Liver (tissue), 3 donors: ENCODE data around the gene ABHD17C.

ENCODE experiments used
- CTCF ChIP-seq: fragments of 150-350 bp; IDR thresholded peaks from 2 replicates; pipeline ENCODE4 v1.5.1; 2017; ENCODE audit warnings: improper control_type of control experiment, low read depth, low read length; ENCODE audit not compliant: missing input control
- FOXA1 ChIP-seq: IDR thresholded peaks from 2 replicates; pipeline ENCODE4 v1.6.1; 2016; ENCODE audit warnings: antibody characterized with exemption
- GABPA ChIP-seq, 2 donors: IDR thresholded peaks in 1 of 2; conservative IDR thresholded peaks in 1 of 2; 2 replicates each; pipeline ENCODE4 v1.6.1; 2016; ENCODE audit warnings: antibody characterized with exemption in 2 of 2, mild to moderate bottlenecking in 1 of 2, moderate library complexity in 1 of 2
- JUND ChIP-seq, 2 donors: IDR thresholded peaks; 2 replicates each; pipeline ENCODE4 v1.6.1; 2016; ENCODE audit warnings: antibody characterized with exemption in 2 of 2
- MAX ChIP-seq: IDR thresholded peaks from 2 replicates; pipeline ENCODE4 v1.6.1; 2016; ENCODE audit warnings: antibody characterized with exemption
- RAD21 ChIP-seq, 2 donors: IDR thresholded peaks; 2 replicates each; pipeline ENCODE4 v1.6.1; 2016; ENCODE audit warnings: antibody characterized with exemption in 2 of 2, mild to moderate bottlenecking in 2 of 2
- SP1 ChIP-seq: IDR thresholded peaks from 2 replicates; pipeline ENCODE4 v1.6.1; 2018; ENCODE audit warnings: antibody characterized with exemption, mild to moderate bottlenecking
- TAF1 ChIP-seq: conservative IDR thresholded peaks from 2 replicates; pipeline ENCODE4 v1.6.1; 2016; ENCODE audit warnings: antibody characterized with exemption, mild to moderate bottlenecking
- YY1 ChIP-seq: IDR thresholded peaks from 2 replicates; pipeline ENCODE4 v1.6.1; 2016; ENCODE audit warnings: antibody characterized with exemption, mild to moderate bottlenecking
- TF ChIP-seq, protein P1 (sequence below): IDR thresholded peaks from 2 replicates; pipeline ENCODE4 v1.6.1; 2016; ENCODE audit warnings: antibody characterized with exemption, mild to moderate bottlenecking
- TF ChIP-seq, protein P2 (sequence below): IDR thresholded peaks from 2 replicates; pipeline ENCODE4 v1.6.1; 2016; ENCODE audit warnings: antibody characterized with exemption
- TF ChIP-seq, protein P3 (sequence below): IDR thresholded peaks from 2 replicates; pipeline ENCODE4 v1.6.1; 2016; ENCODE audit warnings: antibody characterized with exemption
- donor health status: healthy.
- donor health status: healthy.

DNA sequence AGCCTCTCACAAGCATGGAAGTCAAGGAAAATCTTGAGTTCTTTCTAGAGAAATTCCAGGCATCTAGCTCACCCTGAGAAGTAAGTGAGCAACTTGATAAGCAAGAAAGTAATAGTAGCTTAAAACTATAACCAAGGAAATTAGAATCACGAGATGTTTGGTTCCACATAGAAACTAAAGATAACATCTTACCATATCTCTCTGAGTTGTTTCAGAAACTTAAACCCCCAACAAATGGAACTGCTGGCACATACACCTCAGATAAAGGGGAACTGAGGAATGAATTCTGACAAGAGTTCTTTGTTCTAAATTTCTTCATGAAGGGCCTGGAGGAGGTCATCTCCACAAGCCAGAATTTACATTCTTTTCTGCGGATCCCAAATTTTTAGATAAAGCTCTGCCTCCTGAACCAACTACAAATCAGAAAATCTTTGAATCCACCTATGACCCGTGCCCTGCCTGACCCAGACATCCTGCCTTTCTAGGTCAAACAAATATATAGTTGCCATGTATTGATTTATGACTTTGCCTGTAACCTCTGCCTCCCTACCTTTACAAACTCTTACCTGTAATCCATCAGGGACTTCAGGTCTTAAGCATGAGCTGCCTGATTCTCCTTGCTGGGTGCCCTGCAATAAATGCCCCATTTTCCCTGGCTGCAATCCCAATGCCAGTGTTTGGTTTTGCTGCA, 26.4 kb upstream of the ABHD17C start:
- TF ChIP-seq CTCF (no peak), SP1 (peak; percentile 33), YY1 (no peak), TAF1 (no peak), JUND (IDR thresholded peaks at IDR 0.05) (no peak), RAD21 (IDR thresholded peaks at IDR 0.05) (peak in 1 of 2 donors; percentile 19), MAX (no peak), GABPA (IDR thresholded peaks at IDR 0.05 in 1 of 2, conservative IDR thresholded peaks at IDR 0.05 in 1 of 2) (no peak), FOXA1 (no peak)
- TF ChIP-seq, protein P1, sequence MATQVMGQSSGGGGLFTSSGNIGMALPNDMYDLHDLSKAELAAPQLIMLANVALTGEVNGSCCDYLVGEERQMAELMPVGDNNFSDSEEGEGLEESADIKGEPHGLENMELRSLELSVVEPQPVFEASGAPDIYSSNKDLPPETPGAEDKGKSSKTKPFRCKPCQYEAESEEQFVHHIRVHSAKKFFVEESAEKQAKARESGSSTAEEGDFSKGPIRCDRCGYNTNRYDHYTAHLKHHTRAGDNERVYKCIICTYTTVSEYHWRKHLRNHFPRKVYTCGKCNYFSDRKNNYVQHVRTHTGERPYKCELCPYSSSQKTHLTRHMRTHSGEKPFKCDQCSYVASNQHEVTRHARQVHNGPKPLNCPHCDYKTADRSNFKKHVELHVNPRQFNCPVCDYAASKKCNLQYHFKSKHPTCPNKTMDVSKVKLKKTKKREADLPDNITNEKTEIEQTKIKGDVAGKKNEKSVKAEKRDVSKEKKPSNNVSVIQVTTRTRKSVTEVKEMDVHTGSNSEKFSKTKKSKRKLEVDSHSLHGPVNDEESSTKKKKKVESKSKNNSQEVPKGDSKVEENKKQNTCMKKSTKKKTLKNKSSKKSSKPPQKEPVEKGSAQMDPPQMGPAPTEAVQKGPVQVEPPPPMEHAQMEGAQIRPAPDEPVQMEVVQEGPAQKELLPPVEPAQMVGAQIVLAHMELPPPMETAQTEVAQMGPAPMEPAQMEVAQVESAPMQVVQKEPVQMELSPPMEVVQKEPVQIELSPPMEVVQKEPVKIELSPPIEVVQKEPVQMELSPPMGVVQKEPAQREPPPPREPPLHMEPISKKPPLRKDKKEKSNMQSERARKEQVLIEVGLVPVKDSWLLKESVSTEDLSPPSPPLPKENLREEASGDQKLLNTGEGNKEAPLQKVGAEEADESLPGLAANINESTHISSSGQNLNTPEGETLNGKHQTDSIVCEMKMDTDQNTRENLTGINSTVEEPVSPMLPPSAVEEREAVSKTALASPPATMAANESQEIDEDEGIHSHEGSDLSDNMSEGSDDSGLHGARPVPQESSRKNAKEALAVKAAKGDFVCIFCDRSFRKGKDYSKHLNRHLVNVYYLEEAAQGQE = no peak
- TF ChIP-seq, protein P2, sequence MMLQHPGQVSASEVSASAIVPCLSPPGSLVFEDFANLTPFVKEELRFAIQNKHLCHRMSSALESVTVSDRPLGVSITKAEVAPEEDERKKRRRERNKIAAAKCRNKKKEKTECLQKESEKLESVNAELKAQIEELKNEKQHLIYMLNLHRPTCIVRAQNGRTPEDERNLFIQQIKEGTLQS = no peak
- TF ChIP-seq, protein P3, sequence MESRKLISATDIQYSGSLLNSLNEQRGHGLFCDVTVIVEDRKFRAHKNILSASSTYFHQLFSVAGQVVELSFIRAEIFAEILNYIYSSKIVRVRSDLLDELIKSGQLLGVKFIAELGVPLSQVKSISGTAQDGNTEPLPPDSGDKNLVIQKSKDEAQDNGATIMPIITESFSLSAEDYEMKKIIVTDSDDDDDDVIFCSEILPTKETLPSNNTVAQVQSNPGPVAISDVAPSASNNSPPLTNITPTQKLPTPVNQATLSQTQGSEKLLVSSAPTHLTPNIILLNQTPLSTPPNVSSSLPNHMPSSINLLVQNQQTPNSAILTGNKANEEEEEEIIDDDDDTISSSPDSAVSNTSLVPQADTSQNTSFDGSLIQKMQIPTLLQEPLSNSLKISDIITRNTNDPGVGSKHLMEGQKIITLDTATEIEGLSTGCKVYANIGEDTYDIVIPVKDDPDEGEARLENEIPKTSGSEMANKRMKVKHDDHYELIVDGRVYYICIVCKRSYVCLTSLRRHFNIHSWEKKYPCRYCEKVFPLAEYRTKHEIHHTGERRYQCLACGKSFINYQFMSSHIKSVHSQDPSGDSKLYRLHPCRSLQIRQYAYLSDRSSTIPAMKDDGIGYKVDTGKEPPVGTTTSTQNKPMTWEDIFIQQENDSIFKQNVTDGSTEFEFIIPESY = no peak
